Left ventricle myocardium inferior (tissue), 1 donor: ENCODE data around the gene MEIOSIN. TPM values are rescaled to one million over a fixed set of nuclear protein-coding genes. Genes with fewer than 3 reads are reported as not detected.

Experiments
- DNase-seq: peaks from one replicate; pipeline ENCODE4 v3.0.0-alpha.2; 2020
- H3K27ac ChIP-seq: fragments of 200-600 bp; replicated peaks from 2 replicates; pipeline ENCODE4 v1.8.0; 2021
- H3K27me3 ChIP-seq: fragments of 200-600 bp; 2 replicates; pipeline ENCODE4 v1.8.0; 2021; ENCODE audit warnings: low read depth
- H3K36me3 ChIP-seq: fragments of 200-600 bp; 2 replicates; pipeline ENCODE4 v1.8.0; 2021
- H3K4me1 ChIP-seq: fragments of 200-600 bp; 2 replicates; pipeline ENCODE4 v1.8.0; 2021
- H3K4me3 ChIP-seq: fragments of 200-600 bp; 2 replicates; pipeline ENCODE4 v1.8.0; 2021; ENCODE audit warnings: mild to moderate bottlenecking, moderate library complexity
- H3K9me3 ChIP-seq: fragments of 200-600 bp; replicated peaks from 2 replicates; pipeline ENCODE4 v1.8.0; 2021
- CTCF ChIP-seq: fragments of 200-600 bp; IDR thresholded peaks from 2 replicates; pipeline ENCODE4 v1.8.0; 2021; ENCODE audit warnings: antibody characterized with exemption, mild to moderate bottlenecking, borderline replicate concordance
- intact Hi-C: fragments of 100-400 bp; cut with micrococcal nuclease; formaldehyde crosslinking; loops from one replicate; pipeline ENCODE4 v1.11.0; 2022
- total RNA-seq: library from RNA; stranded (reverse); fragmentation: NEBNext Ultra II Directional; extraction: Animal tissue kit (Norgen Biotek cat#: 25700); gene quantifications from one replicate; pipeline ENCODE4 v1.2.1, GENCODE V29; 2021
- donor health status: DM: no; HTN: yes; CAD: no; lungs with severe emphysema.

The MEIOSIN gene
- total RNA-seq, 1 donor from 2014 or later = not detected

- TF ChIP-seq CTCF = no peak
- intact Hi-C loops = no loop called here
- Histone ChIP-seq H3K4me3 (peak overlapping the region; percentile 75), H3K4me1 (peaks cover 78% of the 10 kb centered on the region), H3K27ac (peak overlapping the region; percentile 94), H3K27me3 (no peaks in the 10 kb centered on the region), H3K9me3 (no peaks in the 10 kb centered on the region), H3K36me3 (peaks cover 41% of the 10 kb centered on the region)
- DNase-seq = no peak
Observed at GRCh38 chr19:45781214-45782161, 48.2 kb downstream of the MEIOSIN start.

- peak; percentile 76 for DNase-seq
- Histone ChIP-seq H3K9me3 (no peaks in the 10 kb centered on the region), H3K36me3 (peaks cover 40% of the 10 kb centered on the region), H3K4me3 (peak within 1 kb of the TSS; percentile 75), H3K4me1 (peaks cover 81% of the 10 kb centered on the region), H3K27me3 (no peaks in the 10 kb centered on the region), H3K27ac (peak within 1 kb of the TSS; percentile 94)
- TF ChIP-seq CTCF = no peak
- intact Hi-C loops = no loop called here
Observed at GRCh38 chr19:45782162-45782691, 49.0 kb downstream of the MEIOSIN start, which contains the start of gene DMPK. TSS of gene DMPK (minus strand) at chr19:45782490. CDS start at chr19:45782352, 138 bp downstream.

GRCh38 chr19:45782820-45783785 lies 49.9 kb downstream of the MEIOSIN start:
- peak; percentile 85 for DNase-seq
- peak overlapping the region; percentile 75 for H3K4me3 ChIP-seq
- H3K9me3 ChIP-seq = no peaks in the 10 kb centered on the region
- TF ChIP-seq CTCF = no peak
- H3K27me3 ChIP-seq = no peaks in the 10 kb centered on the region
- H3K4me1 ChIP-seq = peaks cover 89% of the 10 kb centered on the region
- intact Hi-C loops = no loop called here
- peak overlapping the region; percentile 94 for H3K27ac ChIP-seq
- H3K36me3 ChIP-seq = peaks cover 35% of the 10 kb centered on the region

GRCh38 chr19:45784096-45784495 lies 50.9 kb downstream of the MEIOSIN start:
- intact Hi-C loops = no loop called here
- Histone ChIP-seq H3K27me3 (no peaks in the 10 kb centered on the region), H3K4me3 (no peak overlapping the region), H3K4me1 (peaks cover 94% of the 10 kb centered on the region), H3K9me3 (no peaks in the 10 kb centered on the region), H3K27ac (peak overlapping the region; percentile 94), H3K36me3 (peaks cover 35% of the 10 kb centered on the region)
- DNase-seq = no peak
- no peak for TF ChIP-seq CTCF

GRCh38 chr19:45785097-45785496 lies 51.9 kb downstream of the MEIOSIN start:
- H3K36me3 ChIP-seq = peaks cover 42% of the 10 kb centered on the region
- peaks cover 93% of the 10 kb centered on the region for H3K4me1 ChIP-seq
- no peaks in the 10 kb centered on the region for H3K9me3 ChIP-seq
- no peak for DNase-seq
- intact Hi-C loops = no loop called here
- TF ChIP-seq CTCF = no peak
- no peaks in the 10 kb centered on the region for H3K27me3 ChIP-seq
- peak overlapping the region; percentile 94 for H3K27ac ChIP-seq
- H3K4me3 ChIP-seq = no peak overlapping the region
